Neural cell (in vitro differentiated cells): ENCODE data around the gene AZIN2. TPM values are rescaled to one million over a fixed set of nuclear protein-coding genes. Genes with fewer than 3 reads are reported as not detected.

ENCODE experiments used
- H2AFZ ChIP-seq: fragments of 200-600, 300-800 bp; sonication (generic), shearing (Covaris generic); 2 replicates; pipeline ENCODE4 v1.6.0; 2014; ENCODE audit warnings: low read depth, mild to moderate bottlenecking, antibody characterized with exemption, low read length, moderate library complexity
- H3F3A ChIP-seq: fragments of 200-600 bp; shearing (Covaris generic); 2 replicates; pipeline ENCODE4 v1.6.1; 2016; ENCODE audit warnings: mild to moderate bottlenecking, moderate library complexity, mixed read lengths, antibody characterized with exemption, low read length; ENCODE audit not compliant: insufficient read depth, poor library complexity, severe bottlenecking
- H3K27ac ChIP-seq: fragments of 200-600, 300-800 bp; sonication (generic), shearing (Covaris generic); 2 replicates; pipeline ENCODE4 v1.5.1; 2014; ENCODE audit warnings: mild to moderate bottlenecking, low read length, moderate library complexity
- H3K27me3 ChIP-seq: fragments of 300-800, 200-600 bp; sonication (generic), shearing (Covaris generic); 2 replicates; pipeline ENCODE4 v1.6.0; 2014; ENCODE audit warnings: mild to moderate bottlenecking, low read depth, low read length, moderate library complexity; ENCODE audit not compliant: insufficient read depth
- H3K36me3 ChIP-seq: fragments of 300-800, 200-600 bp; sonication (generic), shearing (Covaris generic); 2 replicates; pipeline ENCODE4 v1.5.1; 2014; ENCODE audit warnings: mild to moderate bottlenecking, antibody characterized with exemption, low read length, moderate library complexity; ENCODE audit not compliant: insufficient read depth
- H3K4me2 ChIP-seq: fragments of 300-800, 200-600 bp; sonication (generic), shearing (Covaris generic); 2 replicates; pipeline ENCODE4 v1.6.0; 2014; ENCODE audit warnings: mild to moderate bottlenecking, low read length
- H3K4me3 ChIP-seq: fragments of 300-800, 200-600 bp; sonication (generic), shearing (Covaris generic); 2 replicates; pipeline ENCODE4 v1.5.1; 2014; ENCODE audit warnings: mild to moderate bottlenecking, low read length, moderate library complexity
- H3K79me2 ChIP-seq: fragments of 200-600 bp; shearing (Covaris generic); replicated peaks from 2 replicates; pipeline ENCODE4 v1.6.0; 2014; ENCODE audit warnings: mild to moderate bottlenecking, low read length, moderate library complexity; ENCODE audit not compliant: insufficient read depth
- H3K9ac ChIP-seq: fragments of 300-800, 200-600 bp; sonication (generic), shearing (Covaris generic); 2 replicates; pipeline ENCODE4 v1.6.1; 2016; ENCODE audit warnings: mild to moderate bottlenecking, low read length, mixed read lengths
- H3K9me2 ChIP-seq: fragments of 200-600 bp; shearing (Covaris generic); 2 replicates; pipeline ENCODE4 v1.6.1; 2016; ENCODE audit warnings: mild to moderate bottlenecking, low read length, mixed read lengths; ENCODE audit not compliant: insufficient read depth
- H3K9me3 ChIP-seq: fragments of 200-600, 300-800 bp; sonication (generic), shearing (Covaris generic); 2 replicates; pipeline ENCODE4 v1.6.1; 2016; ENCODE audit warnings: mild to moderate bottlenecking, mixed run types, low read length, moderate library complexity, mixed read lengths
- H4K20me1 ChIP-seq: fragments of 200-600 bp; shearing (Covaris generic); 2 replicates; pipeline ENCODE4 v1.6.1; 2016; ENCODE audit warnings: mild to moderate bottlenecking, mixed run types; ENCODE audit not compliant: insufficient read depth
- EP300 ChIP-seq: fragments of 450-650 bp; conservative IDR thresholded peaks from 2 replicates; pipeline ENCODE4 v1.6.1; 2014; ENCODE audit warnings: antibody characterized with exemption, mild to moderate bottlenecking, moderate library complexity; ENCODE audit not compliant: poor library complexity, severe bottlenecking
- EZH2 ChIP-seq: fragments of 200-600, 300-800 bp; shearing (Covaris generic), sonication (generic); IDR thresholded peaks from 2 replicates; pipeline ENCODE4 v1.6.1; 2014; ENCODE audit warnings: antibody characterized with exemption, low read length, borderline replicate concordance, mild to moderate bottlenecking; ENCODE audit not compliant: insufficient read depth, poor library complexity, severe bottlenecking
- MXI1 ChIP-seq: fragments of 450-650 bp; conservative IDR thresholded peaks from 2 replicates; pipeline ENCODE4 v1.6.1; 2014; ENCODE audit warnings: antibody characterized with exemption, mild to moderate bottlenecking; ENCODE audit not compliant: poor library complexity, severe bottlenecking
- POLR2AphosphoS5 ChIP-seq: IDR thresholded peaks from 2 replicates; pipeline ENCODE4 v1.6.1; 2012
- RAD21 ChIP-seq: fragments of 450-650 bp; conservative IDR thresholded peaks from 2 replicates; pipeline ENCODE4 v1.6.1; 2014; ENCODE audit warnings: antibody characterized with exemption, mild to moderate bottlenecking, moderate library complexity
- REST ChIP-seq: IDR thresholded peaks from 2 replicates; pipeline ENCODE4 v1.6.1; 2012; ENCODE audit warnings: borderline replicate concordance
- SMC3 ChIP-seq: fragments of 450-650 bp; conservative IDR thresholded peaks from 2 replicates; pipeline ENCODE4 v1.6.1; 2014; ENCODE audit warnings: antibody characterized with exemption, mild to moderate bottlenecking, moderate library complexity; ENCODE audit not compliant: poor library complexity
- TAF1 ChIP-seq: IDR thresholded peaks from 2 replicates; pipeline ENCODE4 v1.6.1; 2012; ENCODE audit warnings: low read depth
- polyA plus RNA-seq: library from polyadenylated mRNA; depleted of rRNA; stranded (reverse); fragments of >200 nt; gene quantifications from 2 replicates; pipeline ENCODE4 v1.2.3, GENCODE V29; 2014
- TF ChIP-seq, protein P1 (sequence below): fragments of 450-650 bp; IDR thresholded peaks from 2 replicates; pipeline ENCODE4 v1.5.1; 2014; ENCODE audit warnings: antibody characterized with exemption, mild to moderate bottlenecking, moderate library complexity; ENCODE audit not compliant: poor library complexity, severe bottlenecking

Gene AZIN2
- polyA plus RNA-seq, 1 donor from 2014 or later: 22.7 TPM

- H2AFZ ChIP-seq: no peak overlapping the region
- no peaks in the 10 kb centered on the region for H3K36me3 ChIP-seq
- no peaks in the 10 kb centered on the region for H3K9me2 ChIP-seq
- H3K27ac ChIP-seq: no peak overlapping the region
- H3F3A ChIP-seq: no peaks in the 10 kb centered on the region
- no peak overlapping the region for H3K4me3 ChIP-seq
- TF ChIP-seq, protein P1, sequence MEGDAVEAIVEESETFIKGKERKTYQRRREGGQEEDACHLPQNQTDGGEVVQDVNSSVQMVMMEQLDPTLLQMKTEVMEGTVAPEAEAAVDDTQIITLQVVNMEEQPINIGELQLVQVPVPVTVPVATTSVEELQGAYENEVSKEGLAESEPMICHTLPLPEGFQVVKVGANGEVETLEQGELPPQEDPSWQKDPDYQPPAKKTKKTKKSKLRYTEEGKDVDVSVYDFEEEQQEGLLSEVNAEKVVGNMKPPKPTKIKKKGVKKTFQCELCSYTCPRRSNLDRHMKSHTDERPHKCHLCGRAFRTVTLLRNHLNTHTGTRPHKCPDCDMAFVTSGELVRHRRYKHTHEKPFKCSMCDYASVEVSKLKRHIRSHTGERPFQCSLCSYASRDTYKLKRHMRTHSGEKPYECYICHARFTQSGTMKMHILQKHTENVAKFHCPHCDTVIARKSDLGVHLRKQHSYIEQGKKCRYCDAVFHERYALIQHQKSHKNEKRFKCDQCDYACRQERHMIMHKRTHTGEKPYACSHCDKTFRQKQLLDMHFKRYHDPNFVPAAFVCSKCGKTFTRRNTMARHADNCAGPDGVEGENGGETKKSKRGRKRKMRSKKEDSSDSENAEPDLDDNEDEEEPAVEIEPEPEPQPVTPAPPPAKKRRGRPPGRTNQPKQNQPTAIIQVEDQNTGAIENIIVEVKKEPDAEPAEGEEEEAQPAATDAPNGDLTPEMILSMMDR: peak; percentile 75
- TF ChIP-seq REST (no peak), TAF1 (no peak), EZH2 (no peak), SMC3 (peak; percentile 78), RAD21 (peak; percentile 78), POLR2AphosphoS5 (no peak)
- no peak overlapping the region for H3K9ac ChIP-seq
- peaks cover 5% of the 10 kb centered on the region for H3K27me3 ChIP-seq
- no peaks in the 10 kb centered on the region for H3K79me2 ChIP-seq
- H4K20me1 ChIP-seq: no peaks in the 10 kb centered on the region
- no peak overlapping the region for H3K4me2 ChIP-seq
- H3K9me3 ChIP-seq: no peaks in the 10 kb centered on the region
Observed at GRCh38 chr1:33086384-33086850, 5.5 kb downstream of the AZIN2 start.

GRCh38 chr1:33087677-33088076, 6.7 kb downstream of the AZIN2 start:
- Histone ChIP-seq H3K9ac (no peak overlapping the region), H3K27ac (no peak overlapping the region)

More at GRCh38 chr1:33087677-33088076, 6.7 kb downstream of the AZIN2 start:
- H3K27me3 ChIP-seq: no peaks in the 10 kb centered on the region
- H3K4me2 ChIP-seq: no peak overlapping the region
- H3K79me2 ChIP-seq: no peaks in the 10 kb centered on the region
- H3F3A ChIP-seq: no peaks in the 10 kb centered on the region
- H4K20me1 ChIP-seq: no peaks in the 10 kb centered on the region
- no peaks in the 10 kb centered on the region for H3K36me3 ChIP-seq
- no peaks in the 10 kb centered on the region for H3K9me3 ChIP-seq
- no peak for TF ChIP-seq EP300
- TF ChIP-seq, protein P1: no peak
- no peak for TF ChIP-seq RAD21
- no peak for TF ChIP-seq POLR2AphosphoS5
- TF ChIP-seq TAF1: no peak
- no peak for TF ChIP-seq MXI1
- TF ChIP-seq SMC3: no peak
- TF ChIP-seq EZH2: no peak
- TF ChIP-seq REST: no peak
- H3K9me2 ChIP-seq: no peaks in the 10 kb centered on the region
- H3K4me3 ChIP-seq: no peak overlapping the region
- H2AFZ ChIP-seq: no peak overlapping the region
